ENCODE results near the gene POLR1G.

GRCh38 chr19:45414468-45414867, 8.0 kb downstream of the POLR1G start:
- TF ChIP-seq POLR2A (IDR thresholded peaks at IDR 0.05) (no peak), CTCF (IDR thresholded peaks at IDR 0.05) (no peak)

Data from uterus (tissue), 2 donors.